Activated naive CD4-positive, alpha-beta T cell (primary cell): ENCODE results near the gene DDX50.
A peak's percentile ranks its signal among the peaks of the same experiment; 100 is the strongest.
"Not testable (repeated sequence)": the region's sequence is repeated elsewhere in the genome, so short reads cannot be mapped to it uniquely, and the experiment has no call there.

Source experiments
- DNase-seq, 4 experiments: peaks; one replicate each; lab custom pipeline; 2025; lab: John Stamatoyannopoulos, UW

The DDX50 gene, protein sequence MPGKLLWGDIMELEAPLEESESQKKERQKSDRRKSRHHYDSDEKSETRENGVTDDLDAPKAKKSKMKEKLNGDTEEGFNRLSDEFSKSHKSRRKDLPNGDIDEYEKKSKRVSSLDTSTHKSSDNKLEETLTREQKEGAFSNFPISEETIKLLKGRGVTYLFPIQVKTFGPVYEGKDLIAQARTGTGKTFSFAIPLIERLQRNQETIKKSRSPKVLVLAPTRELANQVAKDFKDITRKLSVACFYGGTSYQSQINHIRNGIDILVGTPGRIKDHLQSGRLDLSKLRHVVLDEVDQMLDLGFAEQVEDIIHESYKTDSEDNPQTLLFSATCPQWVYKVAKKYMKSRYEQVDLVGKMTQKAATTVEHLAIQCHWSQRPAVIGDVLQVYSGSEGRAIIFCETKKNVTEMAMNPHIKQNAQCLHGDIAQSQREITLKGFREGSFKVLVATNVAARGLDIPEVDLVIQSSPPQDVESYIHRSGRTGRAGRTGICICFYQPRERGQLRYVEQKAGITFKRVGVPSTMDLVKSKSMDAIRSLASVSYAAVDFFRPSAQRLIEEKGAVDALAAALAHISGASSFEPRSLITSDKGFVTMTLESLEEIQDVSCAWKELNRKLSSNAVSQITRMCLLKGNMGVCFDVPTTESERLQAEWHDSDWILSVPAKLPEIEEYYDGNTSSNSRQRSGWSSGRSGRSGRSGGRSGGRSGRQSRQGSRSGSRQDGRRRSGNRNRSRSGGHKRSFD

DNA sequence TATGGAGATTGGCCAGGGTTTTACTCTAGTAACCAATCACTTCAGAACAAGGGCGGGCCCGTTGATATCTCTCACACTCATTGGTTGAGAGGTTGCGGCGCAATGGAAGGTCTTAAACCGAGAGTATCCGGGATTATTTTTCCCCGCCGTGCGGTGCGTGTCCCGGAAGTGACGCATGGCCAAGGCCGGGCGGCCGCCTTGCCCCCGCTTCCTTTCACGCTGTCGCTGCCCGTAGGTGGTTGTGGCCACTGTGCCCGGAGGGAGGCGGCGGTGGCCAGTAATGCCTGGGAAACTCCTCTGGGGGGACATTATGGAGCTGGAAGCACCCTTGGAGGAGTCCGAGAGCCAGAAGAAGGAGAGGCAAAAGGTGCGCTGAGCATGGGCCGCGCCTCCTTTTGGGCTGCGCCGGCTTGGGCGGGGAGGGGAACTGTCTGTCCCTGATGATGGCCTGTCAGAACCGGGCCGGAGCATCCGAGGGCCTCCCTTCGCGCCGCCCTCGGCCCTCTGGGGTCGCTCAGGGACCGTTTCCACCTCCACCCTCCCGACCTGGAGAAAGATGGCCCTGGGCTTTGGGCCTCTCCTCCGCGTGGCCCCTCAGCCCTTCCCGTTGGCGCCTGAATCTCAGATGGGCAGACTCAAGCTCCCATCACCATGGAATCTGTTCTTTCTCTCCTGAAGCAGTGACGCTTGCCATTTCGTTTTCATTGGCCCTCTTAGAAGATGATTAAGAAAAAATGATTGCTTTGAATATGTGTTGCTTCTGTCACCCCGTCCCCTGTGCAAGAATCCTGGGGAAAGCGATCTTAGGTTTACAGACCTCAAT, at the start of gene DDX50:
DDX50 (plus strand) TSS at position 211 of the 823 bp plus-strand sequence; CDS start at position 281, 70 bp downstream.
- peak; percentile 83 to 89 (median 83) for DNase-seq

DNA sequence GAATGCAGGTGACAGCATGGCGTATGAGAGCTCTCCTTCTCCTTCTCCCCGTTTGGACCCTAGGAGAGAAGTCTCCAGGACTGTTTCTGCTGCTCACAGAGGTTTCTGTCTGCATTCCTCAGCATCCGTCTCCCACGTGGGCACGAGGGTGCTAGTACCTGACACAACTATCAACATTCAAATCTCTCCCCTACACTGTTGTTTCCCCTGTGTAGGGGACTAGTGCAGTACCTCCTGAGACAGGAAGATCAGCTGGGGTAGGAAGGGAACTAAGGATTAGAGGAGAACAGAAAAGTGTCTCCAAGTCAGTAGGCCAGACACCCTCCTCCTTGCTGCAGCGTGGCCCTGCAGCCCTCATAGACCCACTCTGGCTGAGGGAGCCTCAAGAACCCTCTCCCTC, 44.8 kb upstream of the DDX50 start:
- no peak for DNase-seq

DNA sequence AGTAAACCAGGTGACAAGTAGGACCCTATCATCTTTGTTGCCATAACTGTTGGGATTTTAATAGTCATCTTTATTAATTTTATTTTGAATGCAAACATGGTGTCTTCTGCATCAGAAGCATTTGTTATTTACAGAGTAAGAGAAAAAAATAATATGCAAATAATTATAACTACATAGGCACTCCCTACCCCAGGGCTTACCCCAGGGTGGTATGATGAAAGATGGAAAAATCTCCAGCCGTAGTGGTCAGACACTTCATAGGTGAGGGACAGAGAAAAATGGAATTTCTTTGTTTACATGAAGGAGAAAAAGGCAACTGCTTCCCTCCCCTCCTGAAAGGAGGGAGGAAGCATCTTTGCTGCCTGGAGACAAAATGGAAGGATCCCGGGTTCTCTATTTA, 44.1 kb upstream of the DDX50 start:
- no peak for DNase-seq

DNA sequence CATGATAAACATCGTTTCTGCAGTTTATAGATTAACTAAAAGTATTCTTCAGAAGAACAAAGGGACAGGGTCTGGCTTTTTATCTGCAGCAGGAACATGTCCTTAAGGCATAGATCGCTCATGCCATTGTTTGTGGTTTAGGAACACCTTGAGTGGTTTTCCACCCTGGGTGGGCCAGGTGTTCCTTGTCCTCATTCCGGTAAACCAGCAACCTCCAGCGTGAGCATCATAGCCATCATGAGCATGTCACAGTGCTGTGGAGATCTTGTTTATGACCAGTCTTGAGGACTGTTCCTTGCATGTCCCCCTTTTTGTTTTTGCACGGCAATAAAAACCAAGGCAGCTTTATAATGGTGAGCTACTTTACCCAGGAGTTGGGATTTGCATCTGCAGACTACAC, 39.9 kb upstream of the DDX50 start:
- no peak for DNase-seq

DNA sequence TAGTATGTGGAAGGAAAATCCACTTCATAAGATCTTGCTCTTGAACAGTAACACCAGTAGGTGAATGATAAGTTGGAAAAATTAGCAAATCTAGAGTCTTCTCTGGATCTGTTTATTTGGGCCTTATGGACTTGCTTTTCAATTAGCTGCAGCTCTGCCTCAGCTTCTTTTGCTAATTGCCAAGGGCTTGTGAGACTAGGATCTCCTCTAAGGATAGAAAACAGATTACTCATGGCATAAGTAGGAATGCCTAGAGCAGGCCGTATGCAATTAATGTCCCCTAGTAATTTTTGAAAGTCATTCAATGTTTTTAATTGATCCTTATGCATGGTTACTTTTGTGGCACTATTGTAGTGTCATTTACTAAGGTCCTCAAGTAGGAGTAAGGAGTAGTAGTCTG, 36.5 kb upstream of the DDX50 start:
- DNase-seq, result no peak

DNA sequence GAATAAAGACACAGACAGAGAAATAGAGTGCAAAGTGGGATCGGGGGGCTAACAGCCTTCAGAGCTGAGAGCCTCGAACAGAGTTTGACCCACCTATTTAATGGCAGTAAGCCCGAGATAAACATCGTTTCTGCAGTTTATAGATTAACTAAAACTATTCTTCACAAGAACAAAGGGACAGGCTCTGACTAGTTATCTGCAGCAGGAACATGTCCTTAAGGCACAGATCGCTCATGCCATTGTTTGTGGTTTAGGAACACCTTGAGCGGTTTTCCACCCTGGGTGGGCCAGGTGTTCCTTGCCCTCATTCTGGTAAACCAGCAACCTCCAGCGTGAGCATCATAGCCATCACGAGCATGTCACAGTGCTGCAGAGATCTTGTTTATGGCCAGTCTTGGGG, 32.9 kb upstream of the DDX50 start:
- DNase-seq, result not testable (repeated sequence)

DNA sequence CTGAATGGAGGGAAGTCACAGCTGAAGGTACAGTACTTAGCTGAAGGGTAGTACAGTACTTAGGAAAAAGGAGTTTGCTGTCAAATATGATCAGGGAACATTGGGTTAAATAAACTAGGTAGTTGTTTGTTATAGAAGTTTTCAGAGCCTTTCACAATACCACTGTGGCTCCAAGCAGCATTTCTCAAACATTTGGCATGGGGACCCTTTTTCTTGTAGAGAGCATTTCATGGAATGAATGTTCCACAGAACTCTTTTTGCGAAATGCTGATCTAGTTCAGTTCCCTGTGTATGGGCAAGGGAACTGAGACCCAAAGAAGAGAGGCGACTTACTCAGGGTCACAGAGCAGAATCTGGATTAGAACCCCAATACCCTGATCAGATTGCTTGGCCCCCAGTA, 31.5 kb upstream of the DDX50 start:
- DNase-seq, result no peak

DNA sequence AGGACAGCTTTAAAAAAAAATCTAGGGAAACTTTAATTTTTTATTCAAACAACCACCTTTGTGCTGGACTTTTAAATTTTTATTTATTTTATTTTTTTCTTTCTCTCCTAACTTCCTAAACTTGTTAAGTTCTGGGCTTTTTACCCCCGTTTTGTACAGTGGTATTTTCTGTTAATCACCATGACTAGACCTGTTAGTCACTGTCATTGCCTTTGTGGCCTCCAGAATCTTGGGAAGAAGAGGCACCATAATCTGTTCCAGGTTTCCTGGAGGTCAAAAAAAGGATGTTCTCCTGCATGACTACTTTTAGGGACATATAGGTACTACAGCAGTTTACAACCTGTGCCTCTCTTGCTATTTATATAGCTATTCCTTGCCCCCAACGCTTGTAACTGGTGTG, 31.1 kb upstream of the DDX50 start:
- DNase-seq, result no peak

DNA sequence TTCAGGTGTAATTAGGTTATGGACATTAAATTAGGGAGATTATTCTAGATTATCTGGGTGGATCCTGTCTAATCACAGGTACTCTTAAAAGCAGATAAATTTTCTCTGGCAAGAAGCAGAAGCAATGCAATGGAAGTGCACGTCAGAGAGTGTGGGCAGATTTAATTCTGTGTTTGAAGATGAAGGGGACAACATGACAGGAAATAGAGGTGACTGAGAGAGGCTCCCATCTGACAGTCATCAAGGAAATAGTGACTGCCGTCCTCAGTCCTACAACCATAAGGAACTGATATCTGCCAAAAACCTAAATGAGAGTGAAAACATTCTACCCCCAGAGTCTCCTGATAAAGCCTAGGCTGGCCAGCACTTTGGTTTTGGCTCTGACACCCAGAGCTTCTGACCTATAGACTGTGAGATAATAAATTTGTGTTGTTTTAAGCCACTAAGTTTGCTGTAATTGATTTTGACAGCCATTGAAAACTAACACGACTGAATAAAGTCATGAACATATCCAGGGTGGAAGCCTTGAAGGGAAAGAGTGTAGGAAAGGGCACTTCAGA, 30.5 kb upstream of the DDX50 start:
- DNase-seq, result no peak

DNA sequence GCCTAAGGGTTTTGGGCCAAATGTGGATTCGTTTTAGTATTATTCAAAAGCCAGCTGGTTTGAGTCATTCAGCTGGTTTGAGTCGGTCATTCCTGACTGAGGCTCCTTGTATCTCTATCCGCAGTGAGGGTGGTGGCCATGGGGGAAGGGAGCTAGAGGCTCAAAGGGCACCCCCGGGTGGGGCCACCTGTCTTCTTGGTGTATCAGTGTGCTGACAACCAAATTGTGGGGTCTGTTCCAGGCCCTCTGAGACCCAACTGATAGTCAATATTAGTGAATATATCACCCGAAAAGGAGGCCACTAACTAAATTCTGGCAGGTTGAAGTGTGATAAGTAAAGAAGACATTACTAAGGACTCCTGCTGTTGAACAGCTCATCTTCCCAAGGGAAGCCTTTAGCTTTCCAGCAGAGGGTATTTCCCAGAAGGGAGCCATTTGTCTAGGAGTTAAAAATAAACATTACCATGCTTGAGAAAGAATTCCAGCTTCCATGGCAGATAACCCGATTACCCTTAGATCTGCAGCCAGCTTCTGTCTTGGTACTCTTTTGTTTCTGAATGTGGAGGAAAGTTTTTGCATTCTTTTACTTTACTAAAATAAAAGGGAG, 29.9 kb upstream of the DDX50 start:
- no peak for DNase-seq

DNA sequence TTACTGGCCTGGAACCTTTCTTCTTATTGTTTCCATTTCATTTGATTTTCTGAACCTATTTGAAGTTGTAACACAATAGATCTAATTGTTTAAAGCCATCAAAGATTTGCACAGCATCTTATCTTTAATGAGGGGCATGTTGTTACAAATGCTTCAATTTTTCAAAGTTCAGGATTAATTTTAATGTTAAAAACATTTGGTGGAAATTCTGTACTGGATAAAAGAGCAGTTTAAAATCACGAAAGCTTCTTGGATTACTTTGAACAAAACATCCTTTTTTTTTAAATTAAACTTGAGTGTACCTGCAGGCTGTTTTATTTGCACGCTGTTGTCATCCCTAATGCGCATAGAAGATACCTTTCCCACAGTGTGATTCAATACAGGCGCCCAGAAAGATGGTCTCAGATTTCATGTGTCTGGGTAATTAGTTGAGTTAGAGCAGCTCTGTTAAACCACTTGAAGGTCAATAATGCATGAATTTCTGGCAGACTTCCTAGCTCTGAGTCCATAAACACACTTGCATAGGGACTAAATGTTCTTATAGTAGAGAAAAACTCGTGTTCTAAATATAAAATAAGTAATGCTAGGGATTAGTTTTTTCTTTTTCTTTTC, 29.3 kb upstream of the DDX50 start:
- DNase-seq, result no peak

DNA sequence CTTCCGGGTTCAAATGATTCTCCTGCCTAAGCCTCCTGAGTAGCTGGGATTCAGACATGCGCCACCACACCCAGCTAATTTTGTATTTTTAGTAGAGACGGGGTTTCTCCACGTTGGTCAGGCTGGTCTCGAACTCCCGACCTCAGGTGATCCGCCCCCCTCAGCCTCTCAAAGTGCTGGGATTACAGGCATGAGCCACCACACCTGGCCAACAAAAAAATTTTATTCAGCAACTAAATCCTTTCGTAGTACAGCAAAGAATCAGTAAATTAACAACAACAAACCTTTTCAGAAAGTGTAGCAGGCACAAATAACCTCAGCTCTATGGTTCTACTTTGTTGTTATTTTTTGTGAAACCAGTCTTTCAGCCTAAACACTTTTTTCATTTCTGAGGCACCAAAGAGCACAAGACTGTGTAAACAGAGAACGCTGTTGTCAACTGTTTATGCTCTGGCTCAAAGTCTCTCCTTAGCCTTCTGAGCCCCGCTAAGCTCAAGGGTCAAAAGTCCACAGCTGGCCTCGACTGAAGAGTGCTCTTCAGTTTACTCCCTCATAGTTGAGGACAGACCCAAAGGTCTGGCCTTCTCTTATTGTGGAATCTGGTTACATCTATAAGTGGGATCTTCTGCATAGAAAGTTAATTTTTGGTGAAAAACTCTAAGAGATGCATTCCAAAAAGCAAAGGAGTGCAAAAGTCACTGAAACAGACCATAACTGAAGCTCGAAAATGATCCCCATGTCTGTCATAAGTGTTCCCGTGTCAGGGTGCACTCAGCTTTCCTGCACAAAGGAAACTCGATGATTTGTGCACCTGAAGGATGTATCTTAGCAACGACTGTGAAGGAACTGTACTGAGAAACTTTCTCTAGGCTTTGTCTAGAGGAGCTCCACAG, 24.6 kb upstream of the DDX50 start:
- no peak for DNase-seq

DNA sequence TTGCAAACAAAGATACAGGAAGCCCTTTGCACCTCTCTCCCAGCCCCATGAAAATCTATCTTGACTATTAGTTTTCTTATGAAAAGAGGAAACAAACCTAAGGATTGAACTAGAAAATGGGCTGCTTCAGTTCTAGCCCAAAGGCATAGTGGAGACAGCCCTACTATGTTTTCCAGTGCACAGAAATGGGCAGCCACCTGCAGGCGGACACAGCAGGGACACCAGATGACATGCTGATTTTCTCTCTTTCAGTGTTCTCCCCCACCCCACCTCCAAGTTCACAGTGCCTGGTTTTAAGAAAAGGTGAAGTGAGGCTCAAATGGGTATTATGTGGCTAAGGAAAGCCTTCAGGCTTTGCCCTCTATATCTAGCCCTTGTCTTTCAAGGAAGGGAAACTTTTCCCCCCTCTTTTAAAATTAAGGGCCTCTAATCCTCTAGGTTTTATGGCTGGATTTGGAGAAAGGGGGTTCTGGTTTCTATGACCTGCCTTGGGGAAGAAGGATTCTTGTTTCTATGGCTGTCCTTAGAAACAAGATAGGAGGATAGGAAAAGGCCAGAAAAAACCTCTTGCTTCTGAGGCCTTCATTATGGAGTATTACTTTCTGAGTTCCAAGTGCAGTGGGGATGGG, 23.5 kb upstream of the DDX50 start:
- DNase-seq, result no peak

DNA sequence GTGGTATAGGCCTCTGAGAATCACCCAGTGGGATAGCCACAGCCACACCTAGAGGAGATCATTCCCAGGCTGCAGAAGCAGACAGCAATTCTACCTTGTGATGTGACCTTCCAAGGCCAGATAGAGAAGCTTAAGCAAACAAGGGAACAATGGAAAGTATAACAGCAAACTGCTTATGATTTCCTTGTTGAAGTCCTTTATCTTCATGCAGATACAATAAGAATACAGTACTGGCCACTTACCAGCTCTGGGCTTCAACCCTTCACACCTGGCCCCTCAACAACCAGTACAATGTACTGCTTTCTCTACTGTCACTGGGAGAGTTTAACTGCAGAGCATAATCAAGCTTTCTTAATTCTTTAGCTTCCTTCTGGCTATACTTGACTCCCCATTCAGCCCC, 22.6 kb upstream of the DDX50 start:
- DNase-seq, result no peak

DNA sequence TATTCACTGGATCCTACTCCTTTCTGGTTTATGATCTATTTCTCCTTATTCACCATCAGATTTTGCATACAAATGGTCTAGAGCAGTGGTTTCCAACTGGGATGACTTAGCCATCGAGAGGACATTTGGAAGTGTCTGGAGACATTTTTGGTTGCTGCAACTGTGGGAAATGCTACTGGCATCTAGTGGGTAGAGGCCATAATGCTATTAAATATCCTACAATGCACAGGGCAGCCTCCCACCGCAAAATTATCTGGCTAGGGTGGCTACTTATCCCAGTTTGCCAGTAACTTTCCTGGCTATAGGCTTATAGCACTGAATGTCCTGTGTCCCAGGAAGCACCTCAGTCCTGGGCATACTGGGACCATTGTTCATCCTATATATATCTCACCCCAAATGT, 21.5 kb upstream of the DDX50 start:
- no peak for DNase-seq

DNA sequence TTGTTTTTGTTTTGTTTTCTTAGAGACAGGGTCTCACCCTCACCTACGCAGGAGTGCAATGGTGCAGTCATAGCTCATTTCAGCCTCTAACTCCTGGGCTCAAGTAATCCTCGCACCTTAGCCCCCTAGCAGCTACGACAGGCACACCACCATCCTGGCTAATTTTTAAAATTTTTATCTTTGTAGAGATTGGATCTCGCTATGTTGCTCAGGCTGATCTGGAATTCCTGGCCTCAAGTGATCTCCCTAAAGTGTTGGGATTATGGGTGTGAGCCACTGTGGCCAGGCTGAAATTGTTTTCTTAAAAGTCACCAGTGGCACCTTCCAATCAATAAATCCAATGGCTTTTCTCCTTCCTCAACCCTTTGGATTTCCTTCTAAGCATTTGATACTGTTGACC, 20.9 kb upstream of the DDX50 start:
- DNase-seq, result no peak

DNA sequence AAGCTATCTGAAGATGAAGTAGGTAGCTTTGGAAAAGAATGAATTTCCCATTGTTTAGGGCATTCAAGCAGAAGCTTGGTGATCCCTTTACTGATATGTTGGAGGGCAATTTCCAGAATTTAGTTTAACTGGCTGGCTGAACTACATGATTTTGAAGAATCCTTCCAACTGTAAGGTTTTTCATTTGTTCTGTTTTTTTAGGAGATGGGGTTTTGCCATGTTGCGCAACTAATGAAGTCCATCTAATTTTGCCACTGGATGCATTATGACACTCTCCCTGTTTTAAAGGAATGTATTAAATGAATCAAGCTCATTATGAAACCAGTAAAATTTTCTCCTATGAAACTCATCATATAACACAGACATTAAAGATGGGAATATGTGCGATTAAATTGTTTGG, 6.1 kb upstream of the DDX50 start:
- DNase-seq, result no peak

DNA sequence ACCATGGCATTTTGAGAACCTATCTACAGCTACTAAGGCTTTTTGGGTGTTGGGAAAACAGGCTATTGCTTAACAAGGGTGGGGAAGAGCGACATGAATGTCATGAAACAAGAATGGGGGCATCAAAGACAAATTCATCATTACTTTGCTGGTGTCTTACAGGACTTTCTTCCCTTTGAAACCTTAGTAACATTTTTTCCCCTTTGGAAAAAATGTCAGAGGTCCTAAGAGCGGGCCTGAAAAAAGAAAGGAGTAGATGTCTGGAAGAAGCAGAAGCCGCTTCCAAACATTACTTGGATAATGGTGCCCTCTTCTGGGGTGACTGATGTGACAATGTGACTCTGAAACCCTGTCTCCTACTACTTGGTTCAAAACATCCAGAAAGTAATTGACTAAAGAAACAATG, 3.8 kb upstream of the DDX50 start:
- DNase-seq, result no peak

DNA sequence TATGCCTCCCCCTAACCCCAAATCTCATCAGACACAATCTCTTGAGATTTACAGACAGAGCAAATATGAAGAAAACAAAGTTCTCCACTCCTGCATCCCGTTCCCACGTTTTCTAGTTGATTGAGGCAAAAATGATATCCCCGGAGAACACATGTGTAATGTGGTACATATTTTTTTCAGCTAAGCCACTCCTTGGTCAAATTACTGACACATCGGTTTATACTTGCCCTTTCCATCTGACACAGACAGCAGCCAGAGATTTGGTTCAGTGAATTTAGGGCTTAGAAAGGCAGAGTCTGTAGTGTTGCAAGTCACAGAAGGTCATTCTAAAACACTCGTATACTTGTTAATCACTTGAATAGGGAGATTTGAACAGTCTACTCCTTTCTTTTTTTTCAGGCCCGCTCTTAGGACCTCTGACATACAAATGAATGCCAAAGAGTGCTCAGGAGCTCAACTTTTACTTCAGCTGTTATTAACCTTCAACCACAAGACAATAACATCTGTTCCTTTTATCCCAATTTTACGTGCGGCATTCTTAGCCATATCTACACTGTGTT, 1.8 kb upstream of the DDX50 start:
- no peak for DNase-seq
